Keratinocyte (primary cell): ENCODE results near the gene DTNB.

Source experiments
- CTCF ChIP-seq, 3 experiments: IDR thresholded peaks in 1 of 3; conservative IDR thresholded peaks in 1 of 3; optimal IDR thresholded peaks in 1 of 3; 2 replicates in 2 of 3; 3 replicates in 1 of 3; pipeline versions ENCODE3 to v1.5.1; 2011; ENCODE audit warnings: low read length in 3 of 3, mild to moderate bottlenecking in 3 of 3, moderate library complexity in 2 of 3, control low read depth in 1 of 3, inconsistent platforms in 1 of 3; ENCODE audit not compliant: insufficient read depth in 2 of 3; ENCODE audit errors: extremely low read depth in 1 of 3
- EZH2 ChIP-seq: IDR thresholded peaks from one replicate; pipeline ENCODE4 v1.6.1; 2012; ENCODE audit warnings: inconsistent platforms, mild to moderate bottlenecking, low read length, moderate library complexity

DNA sequence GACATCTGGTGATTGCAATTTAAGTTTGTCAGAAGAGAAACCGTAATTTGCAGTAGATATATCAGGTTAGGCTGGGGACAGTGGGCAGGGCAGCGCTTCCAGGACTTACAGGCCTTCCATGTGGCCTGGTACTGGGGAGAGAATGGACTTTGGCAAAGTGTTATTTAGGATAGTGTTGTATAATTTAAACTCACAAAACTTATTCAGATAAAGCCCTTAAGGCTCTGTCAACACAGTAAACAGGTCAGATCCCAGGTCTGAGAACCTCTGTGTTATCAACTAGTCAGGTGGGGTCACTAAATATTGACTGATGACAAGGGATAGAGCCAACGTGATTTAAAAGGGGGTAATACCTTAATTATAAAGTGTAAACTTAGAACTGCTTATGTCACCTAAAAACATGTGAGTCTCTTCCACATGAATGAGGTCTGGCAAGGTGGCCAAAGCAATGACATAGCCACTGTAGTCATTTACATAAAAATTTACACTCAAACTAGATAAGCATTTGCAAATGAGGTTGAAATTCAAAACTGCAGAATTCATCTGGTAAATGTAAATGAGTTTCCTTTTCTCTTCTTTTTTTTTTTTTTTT, 251.5 kb downstream of the DTNB start:
- TF ChIP-seq CTCF (optimal IDR thresholded peaks at IDR 0.05 in 1 of 3, IDR thresholded peaks at IDR 0.05 in 1 of 3, conservative IDR thresholded peaks at IDR 0.05 in 1 of 3; ENCODE audit: extremely low read depth in 1 of 3, insufficient read depth in 2 of 3, low read length in 3 of 3): no peak
- TF ChIP-seq EZH2: no peak
